Small intestine (tissue), 7 donors: Measurements from ENCODE around the gene HMG20B. TPM values are rescaled to one million over a fixed set of nuclear protein-coding genes. Genes with fewer than 3 reads are reported as not detected.

Experiments
- DNase-seq, 2 donors: peaks; one replicate each; pipeline versions ENCODE4 v3.0.0 to v3.0.0-alpha.2; 2013
- FAIRE-seq: peaks from 2 replicates; lab custom pipeline; 2012; peaks lifted over from hg19 to GRCh38; lab: Jason Lieb, UNC
- H3K27ac ChIP-seq, 3 donors: one replicate each; pipeline ENCODE4 v1.5.1; 2013; ENCODE audit warnings: low read length in 2 of 3, mild to moderate bottlenecking in 2 of 3, control low read depth in 1 of 3, inconsistent platforms in 1 of 3, low read depth in 1 of 3, moderate library complexity in 1 of 3
- H3K27me3 ChIP-seq, 3 donors: one replicate each; pipeline ENCODE4 v1.6.1; 2013; ENCODE audit warnings: low read length in 3 of 3, inconsistent platforms in 1 of 3; ENCODE audit not compliant: control insufficient read depth in 3 of 3, insufficient read depth in 3 of 3
- H3K36me3 ChIP-seq, 3 donors: one replicate each; pipeline ENCODE4 v1.6.1; 2013; ENCODE audit warnings: low read length in 3 of 3, inconsistent platforms in 1 of 3, low read depth in 1 of 3, mild to moderate bottlenecking in 1 of 3, moderate library complexity in 1 of 3; ENCODE audit not compliant: control insufficient read depth in 3 of 3, insufficient read depth in 2 of 3
- H3K4me1 ChIP-seq, 3 donors: one replicate each; pipeline ENCODE4 v1.6.1; 2013; ENCODE audit warnings: low read length in 2 of 3, inconsistent platforms in 1 of 3, low read depth in 1 of 3, mild to moderate bottlenecking in 1 of 3, moderate library complexity in 1 of 3; ENCODE audit not compliant: control insufficient read depth in 3 of 3, insufficient read depth in 2 of 3
- H3K4me3 ChIP-seq, 3 donors: one replicate each; pipeline ENCODE4 v1.5.1; 2013; ENCODE audit warnings: low read length in 3 of 3, control low read depth in 1 of 3, inconsistent platforms in 1 of 3, low read depth in 1 of 3, mild to moderate bottlenecking in 1 of 3, moderate library complexity in 1 of 3
- H3K9me3 ChIP-seq, 2 donors: one replicate each; pipeline ENCODE4 v1.6.1; 2013; ENCODE audit warnings: low read depth in 1 of 2, low read length in 1 of 2; ENCODE audit not compliant: control insufficient read depth in 2 of 2, insufficient read depth in 1 of 2
- WGBS, 3 donors: extraction: QIAGEN DNeasy Blood & Tissue Kit; methylation state at CpG; one replicate each; pipeline ENCODE4 v1.1.7; 2013; 5-methylcytosine and 5-hydroxymethylcytosine counted together
- polyA plus RNA-seq, 4 donors: library from polyadenylated mRNA; stranded (reverse) in 3 of 4; unstranded in 1 of 4; fragments of 200-250 nt in 3 of 4; fragments of 120-200 nt in 1 of 4; gene quantifications; one replicate each; pipeline versions ENCODE4 v1.2.1 to v1.2.3, GENCODE V29; 2013
- donor health status: healthy with polysubstance abuse.
- donor health status: control.
- donor health status: control.
- donor health status: Bipolar disorder and iron deficiency.
- donor health status: healthy.

Gene HMG20B
- polyA plus RNA-seq, 4 donors, result 66.3 to 82.1 (median 72.5) TPM

DNA sequence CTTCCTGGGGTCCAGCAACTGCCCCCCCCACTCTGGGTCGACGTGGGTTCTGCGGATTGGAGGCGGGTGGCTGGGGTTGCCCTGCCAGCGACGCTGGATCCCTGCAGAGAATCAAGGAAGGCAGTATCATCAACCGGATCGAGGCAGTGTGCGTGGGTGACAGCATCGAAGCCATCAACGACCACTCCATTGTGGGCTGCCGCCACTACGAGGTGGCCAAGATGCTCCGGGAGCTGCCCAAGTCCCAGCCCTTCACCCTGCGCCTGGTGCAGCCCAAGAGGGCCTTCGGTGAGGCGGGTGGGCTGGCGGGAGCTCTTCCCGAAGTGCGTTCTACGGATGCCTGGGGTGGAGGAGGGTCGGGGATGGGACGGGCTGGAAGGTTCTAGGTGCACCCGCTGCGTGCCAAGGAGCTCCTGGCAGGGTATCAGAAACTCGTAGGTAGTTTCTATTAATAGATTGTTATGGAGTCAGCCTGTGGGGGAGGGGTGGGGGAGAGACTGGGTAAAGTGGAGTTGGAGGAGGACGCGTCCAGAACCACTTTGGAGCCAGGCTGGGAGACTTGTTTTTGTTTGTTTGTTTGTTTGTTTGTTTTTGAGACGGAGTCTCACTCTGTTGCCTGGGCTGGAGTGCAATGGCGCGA lies 14.1 kb downstream of the HMG20B start:
- peaks cover 0 to 3% (median 0%) of the 10 kb centered on the region in 3 donors for H3K4me1 ChIP-seq
- FAIRE-seq (no peak), DNase-seq (no peak)
- peaks cover 0 to 11% of the 10 kb centered on the region in 2 donors for H3K9me3 ChIP-seq
- peaks cover 0 to 32% (median 0%) of the 10 kb centered on the region in 3 donors for H3K27me3 ChIP-seq
- no peak overlapping the region for H3K27ac ChIP-seq
- H3K36me3 ChIP-seq, result no peaks in the 10 kb centered on the region
- no peak overlapping the region for H3K4me3 ChIP-seq
- WGBS, 3 donors, result 65 to 70% (median 68%) methylated on average over 31 of the region's 31 CpGs

DNA sequence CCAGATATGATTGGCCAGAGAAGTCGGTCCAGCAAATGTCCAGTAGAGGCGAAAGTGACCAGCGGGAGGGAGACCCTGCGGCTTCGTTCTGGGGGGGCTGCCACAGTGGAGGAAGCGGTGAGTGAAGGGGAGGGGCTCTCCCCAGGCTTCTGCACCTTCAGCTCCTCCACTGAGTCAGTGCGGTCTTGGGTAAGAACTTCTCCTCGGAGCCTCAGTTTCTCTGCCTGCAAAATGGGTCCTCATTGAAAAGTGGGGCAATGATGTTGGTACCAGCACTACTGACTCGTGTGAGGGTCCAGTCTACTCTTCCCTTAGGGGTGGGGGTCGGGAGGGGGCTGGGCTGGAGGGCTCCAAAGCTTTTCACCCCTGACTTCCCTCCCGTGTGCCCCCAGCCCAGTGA lies 16.7 kb downstream of the HMG20B start:
- FAIRE-seq (no peak), DNase-seq (no peak)
- H3K36me3 ChIP-seq, result no peaks in the 10 kb centered on the region
- H3K4me3 ChIP-seq, result no peak overlapping the region
- peaks cover 0 to 3% (median 0%) of the 10 kb centered on the region in 3 donors for H3K4me1 ChIP-seq
- 74 to 85% (median 79%) methylated on average over 11 of the region's 11 CpGs for WGBS, 3 donors
- peaks cover 0 to 33% (median 0%) of the 10 kb centered on the region in 3 donors for H3K27me3 ChIP-seq
- H3K9me3 ChIP-seq, result peaks cover 0 to 15% of the 10 kb centered on the region in 2 donors
- H3K27ac ChIP-seq, result no peak overlapping the region

DNA sequence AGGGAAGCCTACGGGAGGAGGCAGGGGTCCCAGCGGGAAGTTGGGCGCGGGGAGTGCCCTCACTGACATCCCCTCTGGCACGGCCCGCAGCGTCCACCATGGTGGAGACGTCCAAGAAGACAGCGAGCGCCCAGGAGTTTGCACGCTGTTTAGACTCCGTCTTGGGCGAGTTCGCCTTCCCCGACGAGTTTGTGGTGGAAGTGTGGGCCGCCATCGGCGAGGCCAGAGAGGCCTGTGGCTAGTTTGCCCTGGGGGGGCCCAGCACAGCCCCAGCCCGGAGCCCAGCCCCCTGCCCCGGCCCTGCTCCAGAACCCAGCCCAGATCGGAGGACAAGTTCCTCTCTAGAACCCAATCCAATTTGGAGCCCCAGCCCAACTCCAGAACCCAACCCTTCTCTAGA lies 17.2 kb downstream of the HMG20B start:
- no peak overlapping the region for H3K27ac ChIP-seq
- DNase-seq (no peak), FAIRE-seq (no peak)
- no peak overlapping the region for H3K4me3 ChIP-seq
- peaks cover 0 to 31% (median 0%) of the 10 kb centered on the region in 3 donors for H3K27me3 ChIP-seq
- WGBS, 3 donors, result 92 to 95% (median 94%) methylated on average over 18 to 22 of the region's 22 CpGs
- peaks cover 0 to 15% of the 10 kb centered on the region in 2 donors for H3K9me3 ChIP-seq
- peaks cover 0 to 3% (median 0%) of the 10 kb centered on the region in 3 donors for H3K4me1 ChIP-seq
- H3K36me3 ChIP-seq, result no peaks in the 10 kb centered on the region

DNA sequence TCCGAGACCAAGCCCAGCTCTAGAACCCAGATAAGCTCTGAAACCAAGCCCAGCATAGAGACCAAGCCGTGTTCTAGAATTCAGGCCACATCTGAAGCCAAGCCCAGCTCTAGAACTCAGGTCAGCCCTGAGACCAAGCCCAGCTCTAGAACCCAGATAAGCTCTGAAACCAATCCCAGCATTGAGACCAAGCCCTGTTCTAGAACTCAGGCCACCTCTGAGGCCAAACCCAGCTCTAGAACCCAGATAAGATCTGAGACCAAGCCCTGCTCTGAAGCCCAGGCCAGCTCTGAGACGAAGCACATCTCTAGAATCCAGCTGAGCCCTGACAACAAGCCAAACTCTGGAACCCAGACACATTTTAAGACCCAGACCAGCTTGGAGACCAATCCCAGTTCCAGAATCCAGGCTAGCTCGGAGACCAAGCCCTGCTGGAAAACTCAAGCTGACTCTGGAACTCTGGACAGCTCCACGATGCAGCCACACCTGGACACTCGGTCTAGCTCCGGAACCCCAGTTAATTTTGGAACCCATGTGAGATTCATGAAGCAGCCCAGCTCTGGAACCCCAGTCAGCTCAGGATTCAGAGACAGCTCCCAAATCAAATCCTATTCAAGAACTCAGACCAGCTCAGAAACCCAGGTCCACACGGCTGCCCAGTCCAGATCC lies 18.4 kb downstream of the HMG20B start:
- Histone ChIP-seq H3K9me3 (peaks cover 0 to 15% of the 10 kb centered on the region in 2 donors), H3K4me1 (no peaks in the 10 kb centered on the region), H3K36me3 (no peaks in the 10 kb centered on the region), H3K27ac (no peak overlapping the region), H3K27me3 (peaks cover 0 to 22% (median 0%) of the 10 kb centered on the region in 3 donors), H3K4me3 (no peak overlapping the region)
- 87 to 90% (median 88%) methylated on average over 8 of the region's 8 CpGs for WGBS, 3 donors
- FAIRE-seq, result no peak
- DNase-seq, result no peak

DNA sequence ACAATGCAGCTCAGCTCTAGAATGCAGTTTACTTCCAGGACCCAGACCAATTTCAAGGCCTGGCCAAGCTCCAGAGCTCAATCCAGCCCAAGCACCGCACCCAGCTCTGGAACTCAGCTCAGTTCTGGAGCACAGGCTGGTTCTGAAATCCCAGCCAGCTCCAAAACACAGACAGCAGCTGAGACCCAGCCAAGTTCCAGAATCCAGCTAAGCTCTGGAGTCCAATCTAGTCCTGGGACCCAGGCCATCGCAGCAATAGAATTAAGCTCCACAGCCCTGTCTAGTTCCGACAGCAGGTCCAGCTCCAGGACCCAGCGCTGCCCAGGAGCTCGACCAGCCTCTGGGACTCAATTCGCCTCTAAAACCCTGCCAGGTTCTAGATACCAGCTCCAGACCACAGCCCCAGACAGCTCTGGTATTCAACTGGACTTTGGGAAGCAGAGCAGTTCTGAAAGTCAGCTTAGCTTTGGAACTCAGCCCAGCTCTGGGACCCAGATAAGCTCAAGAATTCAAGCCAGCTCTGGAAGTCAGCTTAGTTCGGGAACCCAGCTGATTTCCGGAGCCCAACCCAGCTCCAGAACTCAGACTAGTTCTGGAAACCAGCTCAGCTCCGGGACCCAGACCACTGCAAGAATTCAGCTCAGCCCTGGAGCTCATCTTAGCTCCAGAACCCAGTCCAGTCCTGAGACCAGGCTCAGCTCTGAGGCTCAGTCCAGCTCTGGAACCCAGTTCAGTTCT lies 19.3 kb downstream of the HMG20B start:
- no peak overlapping the region for H3K4me3 ChIP-seq
- no peak for DNase-seq
- no peak overlapping the region for H3K27ac ChIP-seq
- no peaks in the 10 kb centered on the region for H3K4me1 ChIP-seq
- H3K27me3 ChIP-seq, result peaks cover 0 to 12% (median 0%) of the 10 kb centered on the region in 3 donors
- H3K9me3 ChIP-seq, result peaks cover 0 to 15% of the 10 kb centered on the region in 2 donors
- FAIRE-seq, result no peak
- 74 to 84% (median 75%) methylated on average over 9 of the region's 9 CpGs for WGBS, 3 donors
- H3K36me3 ChIP-seq, result no peaks in the 10 kb centered on the region

DNA sequence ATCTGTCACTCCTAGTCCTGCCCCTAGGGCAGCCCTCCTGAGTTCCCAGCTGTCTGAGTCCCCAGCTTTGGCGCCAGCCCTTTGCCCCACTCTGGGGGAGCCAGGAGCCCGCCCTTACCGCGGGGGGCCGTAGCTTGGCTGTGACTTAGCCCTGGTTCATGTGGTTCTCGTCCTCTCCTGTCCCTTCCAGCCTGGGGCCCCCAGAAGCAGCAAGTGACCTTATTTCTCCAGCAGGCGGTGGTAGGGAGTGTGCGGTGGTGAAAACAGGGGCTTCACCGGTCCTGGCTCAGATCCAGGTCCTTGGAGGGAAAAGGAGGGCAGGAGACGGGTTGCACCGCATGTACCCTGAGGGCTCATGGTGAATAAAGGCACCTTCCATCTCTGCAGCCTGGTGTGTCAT lies 20.4 kb downstream of the HMG20B start:
- H3K27me3 ChIP-seq, result peaks cover 0 to 11% (median 0%) of the 10 kb centered on the region in 3 donors
- WGBS, 3 donors, result 45 to 48% (median 46%) methylated on average over 10 to 11 of the region's 11 CpGs
- no peak for DNase-seq
- H3K36me3 ChIP-seq, result no peaks in the 10 kb centered on the region
- FAIRE-seq, result no peak
- no peak overlapping the region for H3K4me3 ChIP-seq
- peaks cover 0 to 15% of the 10 kb centered on the region in 2 donors for H3K9me3 ChIP-seq
- no peak overlapping the region for H3K27ac ChIP-seq
- no peaks in the 10 kb centered on the region for H3K4me1 ChIP-seq

DNA sequence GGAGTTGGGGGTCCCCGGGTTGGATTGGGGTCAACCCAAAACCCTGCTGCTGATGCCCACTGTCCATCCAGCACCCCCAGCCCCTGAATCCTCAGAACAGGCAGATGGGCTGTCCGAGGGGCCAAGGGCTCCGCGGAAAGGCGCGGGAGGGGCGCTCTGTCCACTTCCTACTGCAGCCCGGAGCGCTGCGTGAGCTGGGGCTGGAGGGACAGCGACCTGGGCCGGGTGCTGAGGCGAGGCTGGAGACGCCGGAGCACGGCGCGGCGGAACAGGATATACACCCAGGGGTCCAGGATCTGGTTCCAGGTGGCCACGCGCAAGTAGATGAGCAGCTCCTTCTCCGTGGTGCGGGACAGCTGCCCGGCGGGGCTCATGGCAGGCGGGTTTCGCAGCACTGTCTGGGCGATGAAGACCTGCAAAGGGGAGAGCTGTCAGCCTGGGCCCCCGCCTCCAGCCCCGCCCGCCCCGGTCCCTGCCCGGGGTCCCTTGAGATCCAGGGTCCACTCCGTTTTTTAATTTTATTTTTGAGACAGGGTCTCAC lies 22.8 kb downstream of the HMG20B start:
- no peak overlapping the region for H3K4me3 ChIP-seq
- DNase-seq, result no peak
- H3K27me3 ChIP-seq, result peaks cover 0 to 11% (median 0%) of the 10 kb centered on the region in 3 donors
- 62 to 84% (median 72%) methylated on average over 27 to 34 of the region's 34 CpGs for WGBS, 3 donors
- no peaks in the 10 kb centered on the region for H3K4me1 ChIP-seq
- H3K9me3 ChIP-seq, result peaks cover 0 to 15% of the 10 kb centered on the region in 2 donors
- H3K36me3 ChIP-seq, result no peaks in the 10 kb centered on the region
- no peak overlapping the region for H3K27ac ChIP-seq
- no peak for FAIRE-seq

DNA sequence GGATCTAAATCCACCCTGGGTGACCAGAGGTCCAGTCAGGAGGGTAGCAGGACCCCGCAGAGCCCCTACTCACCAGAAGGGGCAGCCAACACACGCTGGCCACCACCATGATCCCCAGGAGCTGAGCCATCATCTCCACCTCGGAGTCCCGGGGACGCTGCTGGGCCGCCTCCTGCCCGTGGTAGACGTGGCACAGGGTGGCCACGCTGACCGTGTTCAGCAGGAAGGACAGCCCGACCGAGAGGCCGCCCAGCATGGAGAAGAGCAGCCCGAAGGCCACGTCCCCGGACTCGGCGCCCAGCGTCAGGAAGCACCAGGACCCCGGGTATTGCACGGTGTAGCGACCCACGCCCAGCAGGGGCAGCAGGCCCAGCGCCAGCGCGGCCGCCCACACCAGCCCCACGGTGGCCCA lies 27.0 kb downstream of the HMG20B start:
- Histone ChIP-seq H3K4me3 (no peak overlapping the region), H3K36me3 (no peaks in the 10 kb centered on the region), H3K9me3 (no peaks in the 10 kb centered on the region), H3K4me1 (peaks cover 0 to 3% (median 0%) of the 10 kb centered on the region in 3 donors), H3K27ac (no peak overlapping the region), H3K27me3 (peaks cover 0 to 5% (median 0%) of the 10 kb centered on the region in 3 donors)
- WGBS, 3 donors, result 90 to 91% (median 90%) methylated on average over 20 to 28 of the region's 28 CpGs
- FAIRE-seq (no peak), DNase-seq (no peak)
